ENCODE data around the gene AMER3.

DNA sequence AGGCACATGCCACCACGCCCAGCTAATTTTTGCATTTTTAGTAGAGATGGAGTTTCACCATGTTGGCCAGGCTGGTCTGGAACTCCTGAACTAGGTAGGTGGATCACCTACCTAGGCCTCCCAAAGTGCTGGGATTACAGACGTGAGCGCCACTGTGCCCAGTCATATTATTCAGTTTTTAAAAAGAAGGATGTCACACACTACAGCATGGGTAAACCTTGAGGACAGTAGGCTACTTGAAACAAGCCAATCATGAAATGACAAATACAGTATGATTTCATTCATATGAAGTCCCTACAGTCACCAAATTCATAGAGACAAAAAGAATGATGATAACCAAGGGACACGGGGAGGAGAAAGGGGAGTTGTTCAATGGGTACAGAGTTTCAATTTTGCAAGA, 50.3 kb downstream of the AMER3 start:
- TF ChIP-seq, protein P1, sequence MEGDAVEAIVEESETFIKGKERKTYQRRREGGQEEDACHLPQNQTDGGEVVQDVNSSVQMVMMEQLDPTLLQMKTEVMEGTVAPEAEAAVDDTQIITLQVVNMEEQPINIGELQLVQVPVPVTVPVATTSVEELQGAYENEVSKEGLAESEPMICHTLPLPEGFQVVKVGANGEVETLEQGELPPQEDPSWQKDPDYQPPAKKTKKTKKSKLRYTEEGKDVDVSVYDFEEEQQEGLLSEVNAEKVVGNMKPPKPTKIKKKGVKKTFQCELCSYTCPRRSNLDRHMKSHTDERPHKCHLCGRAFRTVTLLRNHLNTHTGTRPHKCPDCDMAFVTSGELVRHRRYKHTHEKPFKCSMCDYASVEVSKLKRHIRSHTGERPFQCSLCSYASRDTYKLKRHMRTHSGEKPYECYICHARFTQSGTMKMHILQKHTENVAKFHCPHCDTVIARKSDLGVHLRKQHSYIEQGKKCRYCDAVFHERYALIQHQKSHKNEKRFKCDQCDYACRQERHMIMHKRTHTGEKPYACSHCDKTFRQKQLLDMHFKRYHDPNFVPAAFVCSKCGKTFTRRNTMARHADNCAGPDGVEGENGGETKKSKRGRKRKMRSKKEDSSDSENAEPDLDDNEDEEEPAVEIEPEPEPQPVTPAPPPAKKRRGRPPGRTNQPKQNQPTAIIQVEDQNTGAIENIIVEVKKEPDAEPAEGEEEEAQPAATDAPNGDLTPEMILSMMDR (conservative IDR thresholded peaks at IDR 0.05; ENCODE audit: low read length) = no peak
- TF ChIP-seq EZH2phosphoT487 (IDR thresholded peaks at IDR 0.05; ENCODE audit: borderline replicate concordance, low read depth, low read length) = no peak

Data from OCI-LY7 (cell line).